Ureter (tissue), 1 donor: Measurements from ENCODE around the gene PHC3. TPM values are rescaled to one million over a fixed set of nuclear protein-coding genes. Genes with fewer than 3 reads are reported as not detected.
"Not testable (repeated sequence)": the region's sequence is repeated elsewhere in the genome, so short reads cannot be mapped to it uniquely, and the experiment has no call there.

ENCODE experiments used
- DNase-seq: peaks from one replicate; pipeline ENCODE4 v3.0.0-alpha.2; 2020; ENCODE audit warnings: low spot score
- total RNA-seq: library from RNA; stranded (reverse); gene quantifications from one replicate; pipeline ENCODE4 v1.2.4, GENCODE V29; 2023
- donor health status: DM: yes; HTN: yes; CAD: no.

The PHC3 gene
- total RNA-seq, 1 donor from 2014 or later, result 118 TPM

DNA sequence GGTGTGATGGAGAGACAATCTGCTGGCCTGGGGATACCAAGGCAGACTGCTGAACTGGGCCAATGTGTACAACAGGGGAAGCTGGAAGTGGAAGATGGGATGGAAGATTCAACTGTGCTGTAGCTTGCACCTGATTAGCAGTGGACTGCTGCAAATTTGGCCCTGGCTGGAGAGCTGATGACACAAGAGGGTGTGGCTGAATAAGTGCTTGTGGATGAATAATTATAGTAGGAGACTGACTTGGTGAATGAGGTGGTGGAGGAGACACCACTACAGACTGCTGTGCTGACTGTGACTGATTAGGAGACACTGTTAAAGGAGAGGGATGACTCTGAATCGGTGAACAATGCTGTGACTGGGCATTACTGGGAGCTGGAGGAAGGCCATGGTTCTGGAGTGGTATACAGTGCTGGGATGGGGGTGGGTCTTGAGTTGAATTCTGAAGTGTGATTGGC, 52.5 kb downstream of the PHC3 start:
- no peak for DNase-seq

DNA sequence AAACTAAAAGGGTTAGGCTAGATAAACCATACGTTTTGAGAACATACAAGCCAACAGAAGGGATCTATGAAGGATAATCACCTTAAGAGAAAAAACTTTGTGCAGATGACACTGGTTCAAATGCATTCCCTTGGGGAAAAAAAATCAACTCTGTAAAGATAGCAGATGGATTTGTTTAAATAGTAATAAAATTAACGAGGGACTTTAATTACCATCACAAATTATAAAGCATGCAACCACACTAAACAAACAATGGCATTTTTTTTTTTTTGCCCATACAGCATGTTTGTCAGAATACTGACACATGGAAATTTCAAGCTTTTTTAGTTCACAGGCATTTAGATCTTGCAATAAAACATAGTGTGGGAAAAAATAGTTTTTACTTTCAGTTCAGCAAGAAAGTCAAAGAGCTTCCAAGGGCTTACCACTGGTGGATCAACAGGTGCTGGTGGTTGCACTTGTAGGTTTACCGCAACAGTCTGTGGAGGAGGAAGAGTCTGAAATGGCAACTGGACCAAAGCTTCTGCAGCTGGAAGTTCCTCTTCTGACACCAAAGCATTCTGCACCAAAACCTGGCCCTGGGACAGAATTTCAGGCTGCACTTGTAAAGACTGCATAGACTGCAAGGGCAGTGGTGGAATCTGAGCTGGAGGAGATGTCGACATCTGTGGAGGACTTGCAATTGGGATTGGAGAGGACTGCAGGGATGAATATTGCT, 53.1 kb downstream of the PHC3 start:
- no peak for DNase-seq

DNA sequence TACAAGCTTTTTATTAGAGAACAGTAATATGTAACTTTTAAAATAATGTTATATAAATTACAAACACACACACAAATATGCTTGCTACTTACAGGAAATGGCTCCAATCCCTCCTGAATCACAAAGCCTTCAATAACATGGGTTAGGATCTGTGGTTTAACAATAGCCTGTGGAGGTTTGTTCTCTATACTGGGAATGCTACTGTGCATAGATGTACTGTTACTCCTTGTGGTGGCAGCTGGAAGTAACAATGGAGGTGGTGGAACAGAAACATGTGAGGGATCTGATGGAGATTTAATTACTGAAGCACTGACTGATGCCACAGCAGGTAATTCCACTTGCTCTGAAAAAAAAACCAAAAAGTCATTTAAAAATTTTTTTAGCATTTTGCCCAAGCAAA, 64.4 kb downstream of the PHC3 start:
- DNase-seq, result no peak

DNA sequence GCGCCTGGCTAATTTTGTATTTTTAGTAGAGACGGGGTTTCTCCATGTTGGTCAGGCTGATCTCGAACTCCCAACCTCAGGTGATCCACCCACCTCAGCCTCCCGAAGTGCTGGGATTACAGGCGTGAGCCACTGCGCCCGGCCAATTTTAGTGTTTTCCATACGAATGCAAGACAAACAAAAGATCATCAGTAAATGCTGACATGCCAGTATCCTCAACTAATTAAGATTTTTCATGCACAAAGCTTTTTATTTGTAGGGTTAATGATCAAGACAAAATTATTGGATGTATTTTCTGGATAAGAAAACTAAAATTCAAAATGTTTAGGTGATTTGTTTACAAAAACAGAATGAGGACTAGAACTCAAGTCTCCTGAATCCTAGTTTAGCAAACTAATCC, 67.4 kb downstream of the PHC3 start:
- DNase-seq, result not testable (repeated sequence)

DNA sequence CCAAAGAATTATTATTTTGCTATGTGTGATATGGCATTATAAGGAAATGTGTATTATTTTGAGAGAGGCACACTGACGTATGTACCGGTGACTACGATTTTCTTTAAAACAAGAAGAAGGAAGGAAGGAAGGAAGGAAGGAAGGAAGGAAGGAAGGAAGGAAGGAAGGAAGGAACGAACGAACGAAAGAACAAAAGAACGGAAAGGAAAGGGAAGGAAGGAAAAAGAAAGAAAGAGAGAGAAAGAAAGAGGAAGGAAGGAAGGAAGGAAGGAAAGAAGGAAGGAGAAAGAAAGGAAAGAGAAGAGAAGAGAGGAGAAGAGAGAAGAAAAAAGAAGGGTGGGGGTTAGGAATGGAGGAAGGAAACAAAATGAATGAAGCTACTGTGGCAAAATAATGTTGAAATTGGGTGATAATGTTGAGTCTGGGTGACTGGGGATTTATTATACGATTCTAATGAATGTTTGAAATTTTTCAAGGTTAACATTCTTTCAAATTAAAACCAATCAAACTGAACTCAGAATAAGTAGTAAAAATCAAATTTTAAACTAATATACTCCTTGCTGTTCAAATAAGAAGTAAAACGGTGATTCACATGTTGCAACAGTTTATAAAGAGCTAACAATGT, 70.3 kb downstream of the PHC3 start:
- no peak for DNase-seq

DNA sequence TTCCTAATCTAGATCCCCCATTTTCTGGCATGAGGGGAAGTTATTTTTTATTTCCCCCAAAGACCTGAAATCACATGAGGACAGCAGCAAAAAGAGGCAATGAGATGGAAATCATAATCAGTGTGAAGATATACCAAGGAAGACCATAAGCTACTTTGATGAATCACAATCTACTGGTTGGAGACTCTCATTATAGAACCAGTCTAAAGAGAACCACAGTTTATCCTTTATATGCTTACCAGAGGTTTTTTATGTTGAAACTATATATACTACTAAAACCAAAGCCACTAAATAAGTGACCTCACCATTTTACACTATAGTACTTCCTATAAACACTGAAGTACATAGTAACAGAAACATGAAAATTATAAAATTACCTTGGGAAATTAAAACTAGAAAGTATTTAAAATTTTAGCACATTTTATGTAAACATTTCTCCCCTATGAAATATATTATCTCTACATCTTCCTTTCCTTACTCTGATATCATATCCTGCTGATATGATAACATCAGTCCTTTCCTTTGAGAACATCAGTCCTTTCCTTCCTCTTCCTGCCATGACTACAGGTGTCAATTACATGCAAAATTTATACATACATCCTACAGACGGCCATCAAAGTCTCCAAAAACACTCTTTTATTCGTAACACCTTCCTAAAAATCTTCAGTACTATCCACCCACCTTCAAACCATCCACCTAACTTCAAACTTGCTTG, 71.8 kb downstream of the PHC3 start:
- no peak for DNase-seq

DNA sequence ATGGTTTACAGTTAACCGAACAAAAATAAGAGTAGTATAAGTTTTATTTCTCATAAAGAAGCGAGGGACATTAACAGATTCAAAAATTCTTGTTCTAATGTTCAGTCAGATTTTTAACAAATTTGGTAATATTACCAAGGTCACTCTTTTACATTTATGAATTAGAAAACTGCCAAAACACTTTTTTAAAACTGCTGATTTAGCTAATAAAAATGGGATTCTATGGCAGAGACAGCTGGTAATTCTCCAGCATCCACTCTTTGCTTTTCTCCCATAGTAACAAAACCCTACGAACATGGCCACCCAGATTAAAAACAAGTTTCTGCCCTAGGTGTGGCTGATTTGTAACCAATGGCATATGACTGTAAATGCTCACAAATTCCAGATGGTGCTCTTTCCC, 72.6 kb downstream of the PHC3 start:
- no peak for DNase-seq

DNA sequence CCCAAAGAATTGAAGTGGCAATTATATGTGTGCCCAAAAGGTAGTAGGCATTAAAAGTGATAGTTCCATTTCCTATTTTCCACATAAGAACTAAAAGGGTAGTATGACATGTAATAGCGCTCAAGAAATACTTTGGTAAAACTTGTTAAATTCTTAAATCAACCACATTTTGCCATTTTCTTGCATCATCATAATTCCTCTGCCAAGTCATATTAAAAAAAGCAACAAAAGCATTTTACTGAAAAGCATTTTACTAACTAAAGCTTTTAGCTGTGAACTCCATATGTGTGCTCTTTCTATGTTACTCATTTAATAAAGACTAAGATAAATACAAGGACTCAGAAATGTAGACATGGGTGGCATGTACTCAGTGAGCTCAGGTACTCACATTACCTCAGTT, 73.6 kb downstream of the PHC3 start:
- DNase-seq, result no peak

DNA sequence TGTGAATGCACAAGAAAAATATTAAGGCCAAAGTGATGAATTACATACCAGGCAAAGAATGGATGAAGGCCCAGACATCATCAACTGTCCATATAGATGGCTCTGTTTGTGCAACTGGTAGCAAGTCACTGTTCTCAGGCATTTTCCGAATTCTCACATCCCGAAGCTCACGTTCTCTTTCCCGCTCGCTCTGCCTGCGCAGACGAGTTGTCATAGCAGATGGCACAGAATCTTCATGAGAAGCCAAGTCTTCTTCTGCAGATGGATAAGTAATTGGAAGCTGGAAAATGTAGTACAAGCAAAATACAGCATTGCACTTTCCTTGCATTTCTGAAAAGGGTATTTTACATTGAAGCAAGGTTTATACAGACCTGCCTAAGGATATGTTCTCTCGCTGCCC, 79.1 kb downstream of the PHC3 start:
- DNase-seq, result no peak

DNA sequence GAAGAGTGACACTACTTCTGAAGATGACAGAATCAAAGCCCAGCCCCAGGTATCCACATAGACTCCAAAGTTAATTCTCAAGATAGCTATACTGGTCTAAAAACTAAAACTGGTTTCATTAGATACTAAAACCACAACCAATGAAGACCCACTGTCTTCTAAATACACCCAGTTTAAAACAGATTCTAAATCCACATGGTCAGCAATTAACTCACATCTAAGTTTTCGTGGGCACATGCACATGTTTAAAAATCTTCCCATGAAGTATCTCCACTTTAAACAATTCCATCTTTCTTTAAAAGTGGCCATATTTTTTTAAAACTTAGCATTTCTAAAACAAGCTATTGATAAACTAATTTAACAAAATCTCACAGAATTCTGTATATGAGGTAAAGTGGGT, 80.6 kb downstream of the PHC3 start:
- no peak for DNase-seq

DNA sequence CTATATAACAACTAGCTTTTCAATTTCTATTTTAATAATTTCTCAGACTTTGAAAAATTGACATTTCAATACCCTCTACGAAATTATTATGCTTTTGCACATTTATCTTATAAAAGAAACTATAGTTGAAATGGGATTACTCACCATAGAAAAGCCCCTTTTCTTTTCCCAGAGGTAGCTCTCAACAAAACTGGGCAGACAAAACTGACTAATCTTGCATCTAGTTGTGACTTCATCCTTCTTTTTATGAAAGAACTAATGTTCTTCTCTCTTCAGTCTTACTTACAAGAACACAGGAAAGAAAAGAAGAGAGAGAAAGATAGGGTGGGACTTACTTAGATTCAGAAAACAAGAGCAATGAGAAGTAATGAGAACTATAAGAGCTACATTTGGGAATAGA, 82.8 kb downstream of the PHC3 start:
- no peak for DNase-seq

DNA sequence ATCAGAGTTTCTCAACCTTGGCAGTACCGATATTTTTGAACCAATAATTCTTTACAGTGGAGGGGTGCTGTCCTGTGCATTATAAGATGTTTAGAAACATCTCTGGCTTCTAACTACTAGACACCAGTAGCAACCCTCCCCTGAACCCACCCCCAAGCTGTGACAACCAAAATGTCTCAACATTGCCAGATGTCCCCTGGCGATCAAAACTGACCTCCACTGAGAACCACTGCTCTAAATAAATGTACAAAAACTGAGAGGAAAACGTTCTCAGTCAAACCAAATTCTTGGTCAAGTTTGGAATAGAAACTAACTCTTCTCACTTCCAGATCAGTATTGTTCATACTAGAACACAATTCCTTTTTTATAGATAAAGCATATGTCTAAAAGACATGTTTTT, 85.2 kb downstream of the PHC3 start:
- no peak for DNase-seq

DNA sequence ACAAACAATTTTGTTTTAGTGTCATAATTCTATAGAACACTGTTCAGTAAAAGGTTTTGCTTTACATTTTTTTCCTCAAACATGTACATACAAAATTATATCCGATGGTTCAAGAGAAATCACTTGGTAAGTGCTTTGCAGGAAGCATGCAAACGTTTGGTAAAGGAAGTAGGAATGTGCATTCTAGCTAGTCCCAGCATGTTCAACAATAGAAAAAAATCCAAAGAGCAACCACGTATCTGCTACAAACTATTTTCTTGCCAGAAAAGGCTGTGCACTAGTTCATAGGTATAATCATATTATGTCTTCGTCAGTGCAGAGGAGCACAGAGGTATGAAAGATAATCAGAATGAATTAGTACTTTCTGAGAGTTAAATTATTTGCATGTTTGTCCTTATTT, 85.8 kb downstream of the PHC3 start:
- DNase-seq, result no peak

DNA sequence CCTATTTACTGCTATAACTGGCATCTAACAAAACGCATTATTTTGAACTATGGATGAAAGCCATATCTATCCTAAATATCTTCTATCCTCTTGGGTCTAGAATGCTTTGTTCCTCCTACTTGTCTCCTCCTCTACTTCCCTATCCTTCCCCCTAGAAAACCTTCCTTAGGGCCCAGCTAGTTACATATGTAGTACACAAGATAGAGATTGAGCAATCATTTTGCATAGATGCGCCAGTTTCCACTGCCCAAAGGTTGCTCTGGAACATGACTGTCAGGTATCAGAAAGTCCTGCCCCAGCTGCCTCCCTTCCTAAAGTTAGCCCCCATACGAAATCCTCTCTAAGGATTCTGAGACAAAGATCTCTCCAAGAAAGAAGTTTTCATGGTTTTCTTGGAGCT, 88.6 kb downstream of the PHC3 start:
- no peak for DNase-seq

DNA sequence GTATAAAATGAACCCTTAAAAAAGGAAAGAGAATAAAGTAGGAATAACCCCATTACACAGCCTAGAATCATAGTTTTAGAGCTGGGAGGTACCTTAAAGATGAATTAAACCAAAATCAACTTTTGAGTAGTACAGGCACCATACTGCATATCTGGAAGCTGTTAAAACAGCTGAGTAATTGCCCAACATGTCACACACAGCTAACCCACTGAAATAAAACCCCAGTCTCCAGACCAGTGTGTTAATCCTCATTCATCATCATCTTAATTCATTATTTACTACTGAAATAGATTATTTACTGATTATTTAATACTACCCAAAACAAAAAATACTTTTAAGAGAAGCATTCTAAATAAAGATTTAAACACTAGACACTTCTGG, 90.9 kb downstream of the PHC3 start:
- DNase-seq, result no peak

DNA sequence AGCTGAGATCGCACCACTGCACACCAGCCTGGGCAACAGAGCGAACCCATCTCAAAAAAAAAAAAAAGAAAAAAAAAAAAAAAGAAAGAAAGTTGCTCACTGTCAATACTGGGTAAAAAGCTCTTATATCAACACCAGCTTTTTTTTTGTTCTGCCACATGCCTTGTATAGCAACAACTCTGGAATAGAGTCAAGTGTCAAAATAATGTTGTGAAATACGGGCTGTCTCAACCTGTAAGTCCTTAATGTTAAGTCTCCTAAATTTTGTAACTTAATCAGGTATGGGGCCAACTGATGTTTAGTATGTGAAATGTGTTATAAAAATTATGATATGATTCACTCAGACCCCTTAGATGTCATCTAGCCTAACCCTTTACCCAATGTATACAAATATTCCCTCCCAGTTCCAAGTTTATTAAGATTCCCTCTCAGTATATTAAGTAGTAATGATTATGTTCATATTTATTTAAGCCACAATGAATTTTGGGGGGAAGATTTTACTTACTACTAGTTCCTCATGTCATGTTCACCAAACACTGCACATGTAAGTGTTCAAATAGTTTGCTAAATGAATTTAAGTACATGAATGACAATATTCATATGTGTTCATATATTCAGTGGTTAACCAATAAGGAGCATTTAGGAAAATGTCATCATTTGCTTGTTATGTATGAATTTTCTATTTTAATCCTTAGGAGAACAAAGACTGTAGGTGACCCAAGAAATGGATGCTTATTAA, 91.5 kb downstream of the PHC3 start:
- no peak for DNase-seq

DNA sequence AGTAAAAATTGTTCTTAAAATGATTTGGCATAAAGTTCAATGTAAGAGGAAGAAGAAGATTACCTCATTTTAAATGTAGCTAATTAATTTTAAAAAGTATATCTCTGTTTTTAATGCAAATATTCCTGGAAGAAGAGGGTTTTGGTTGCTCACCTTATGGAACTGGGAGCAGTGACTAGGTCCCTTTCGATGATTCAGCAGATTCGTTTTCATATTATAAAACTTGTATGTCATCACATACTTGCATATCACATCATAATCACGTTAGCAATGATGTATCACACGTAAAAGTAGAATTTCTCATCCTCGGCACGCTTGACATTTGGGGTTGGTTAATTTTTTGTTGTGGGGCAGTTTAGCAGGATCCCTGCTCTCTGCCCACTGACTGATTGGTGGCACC, 96.1 kb downstream of the PHC3 start:
- DNase-seq, result no peak

DNA sequence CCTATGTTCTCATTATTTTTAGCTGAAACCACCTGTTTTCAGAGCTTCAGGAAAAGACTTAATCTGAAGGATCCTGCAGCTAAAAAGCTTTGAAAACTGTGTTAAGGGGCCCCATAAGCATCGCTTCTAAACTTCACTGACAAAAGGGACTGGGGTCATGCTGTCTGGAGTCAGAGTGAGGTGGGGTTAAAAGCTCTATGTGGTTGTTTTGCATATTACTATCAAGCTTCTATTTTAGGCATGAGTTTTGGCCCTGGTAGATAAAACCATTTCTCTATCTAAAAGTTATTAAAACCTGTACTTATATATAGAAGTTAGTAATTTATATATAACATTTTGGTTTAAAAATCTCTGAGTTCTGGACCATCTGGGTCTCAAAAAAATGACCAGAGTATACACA, 98.2 kb downstream of the PHC3 start:
- DNase-seq, result no peak

DNA sequence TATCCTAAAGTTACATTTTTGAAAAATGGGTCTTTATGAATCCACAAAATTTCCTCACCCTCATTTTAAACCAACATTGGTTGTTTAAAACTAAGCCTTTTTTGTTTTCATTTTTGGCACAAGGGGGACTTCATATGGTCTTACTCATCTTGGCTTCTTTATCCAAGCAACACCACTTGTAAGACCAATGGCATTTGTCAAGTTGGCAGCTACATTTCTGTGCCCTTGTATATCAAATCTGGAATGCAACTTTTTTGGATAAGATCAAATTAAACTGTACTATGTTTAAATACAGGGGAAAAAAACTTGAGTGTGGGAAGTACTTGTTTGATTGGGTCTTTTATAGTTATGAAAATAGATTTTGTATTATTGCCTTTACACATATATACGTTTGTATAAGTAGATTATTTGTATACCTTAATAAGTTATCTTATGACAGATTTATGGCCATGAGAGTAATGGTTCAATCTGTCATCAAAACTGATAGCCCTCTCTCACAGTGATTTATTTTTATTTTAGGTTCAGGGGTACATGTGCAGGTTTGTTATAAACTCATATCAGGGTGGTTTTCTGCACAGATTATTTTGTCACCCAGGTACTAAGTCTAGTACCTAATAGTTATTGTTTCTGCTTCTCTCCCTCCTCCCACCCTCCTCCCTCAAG, 100.3 kb downstream of the PHC3 start:
- no peak for DNase-seq

DNA sequence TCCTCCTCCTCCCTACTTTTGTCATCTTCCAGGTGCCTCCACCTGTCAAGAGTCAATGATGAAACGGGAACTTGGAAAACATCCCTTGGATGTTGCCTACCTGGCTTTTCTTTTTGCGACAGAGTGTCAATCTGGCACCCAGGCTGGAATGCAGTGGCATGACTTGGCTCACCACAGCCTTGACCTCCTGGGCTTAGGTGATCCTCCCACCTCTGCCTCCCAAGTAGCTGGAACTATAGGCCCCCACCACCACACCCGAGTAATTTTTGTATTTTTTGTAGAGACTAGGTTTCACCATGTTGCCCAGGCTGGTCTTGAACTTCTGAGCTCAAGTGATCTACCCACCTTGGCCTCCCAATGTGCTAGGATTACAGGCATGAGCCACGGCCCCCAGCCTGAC, 100.9 kb downstream of the PHC3 start:
- no peak for DNase-seq

DNA sequence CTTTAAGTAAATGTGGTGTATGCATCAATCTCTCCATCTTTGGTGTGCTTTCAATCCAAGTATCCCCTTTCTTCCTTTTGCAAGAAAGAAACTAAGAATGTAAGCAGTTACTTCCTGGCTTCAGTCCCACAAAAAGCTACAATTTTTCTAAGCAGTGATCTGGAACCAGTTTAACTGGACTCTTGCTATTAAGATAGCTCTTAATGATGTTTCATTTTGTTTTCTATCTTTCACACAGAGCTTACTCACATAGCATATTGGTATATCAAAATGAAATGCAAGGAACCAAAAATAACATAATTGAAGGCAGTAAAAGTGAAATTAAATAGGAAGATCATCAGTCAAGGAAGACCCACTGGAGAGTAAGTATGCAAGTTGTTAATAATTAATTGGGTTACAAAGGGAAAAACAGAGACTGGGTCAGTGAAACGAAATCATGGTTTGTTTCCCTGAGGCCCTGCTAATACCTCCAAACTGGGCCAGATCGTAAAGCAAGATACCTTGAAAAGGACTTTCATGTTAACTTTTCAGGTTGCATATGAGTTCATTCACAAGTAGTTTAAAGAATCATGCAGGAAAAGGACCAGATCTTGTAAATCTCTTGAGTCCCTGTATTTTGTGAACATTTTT, 101.9 kb downstream of the PHC3 start:
- DNase-seq, result no peak
